Colon (tissue), 2 donors: Measurements from ENCODE around the gene VPS9D1.
"Not testable (repeated sequence)": the region's sequence is repeated elsewhere in the genome, so short reads cannot be mapped to it uniquely, and the experiment has no call there.

Experiments
- FAIRE-seq: peaks from 2 replicates; lab custom pipeline; 2012; peaks lifted over from hg19 to GRCh38; lab: Jason Lieb, UNC
- donor health status: control.
- donor health status: control.

The VPS9D1 gene

DNA sequence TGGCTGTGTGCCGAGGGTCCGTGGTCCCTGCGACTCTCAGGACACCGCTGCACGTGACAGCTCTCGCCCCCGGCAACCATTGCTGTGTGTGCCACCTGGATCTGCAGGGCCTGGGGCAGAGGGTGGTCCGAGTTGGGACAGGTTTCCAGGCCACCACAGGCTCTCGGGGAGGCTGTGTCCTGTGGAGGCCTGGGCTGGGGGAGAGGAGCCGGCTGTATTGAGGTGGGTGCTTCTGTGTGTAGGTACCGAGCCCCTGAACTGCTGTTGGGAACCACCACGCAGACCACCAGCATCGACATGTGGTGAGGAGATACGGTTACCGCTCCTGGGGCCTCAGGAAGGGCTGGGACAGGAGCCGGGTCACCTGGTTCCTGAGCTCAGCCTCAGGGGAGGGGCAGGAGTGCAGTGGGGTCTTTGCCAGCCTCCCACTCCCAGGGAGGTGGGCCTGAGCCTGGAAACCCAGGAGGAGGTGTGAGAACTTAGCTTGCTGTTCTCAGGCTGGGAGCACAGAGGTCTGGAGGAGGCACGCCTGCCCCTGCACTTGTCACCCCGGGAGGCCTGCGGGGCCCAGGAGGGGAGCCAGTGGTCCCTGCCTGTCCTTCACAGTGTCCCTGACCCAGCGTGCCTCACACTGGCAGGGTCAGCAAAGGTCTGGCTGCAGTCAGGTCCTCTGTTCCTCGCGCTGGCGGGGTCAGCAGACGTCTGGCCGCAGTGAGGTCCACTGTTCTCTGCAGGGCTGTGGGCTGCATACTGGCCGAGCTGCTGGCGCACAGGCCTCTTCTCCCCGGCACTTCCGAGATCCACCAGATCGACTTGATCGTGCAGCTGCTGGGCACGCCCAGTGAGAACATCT lies 26.5 kb downstream of the VPS9D1 start:
- FAIRE-seq: no peak

- FAIRE-seq: no peak
These were observed 27.4 kb downstream of the VPS9D1 start for GRCh38 chr16:89693289-89693731.

DNA sequence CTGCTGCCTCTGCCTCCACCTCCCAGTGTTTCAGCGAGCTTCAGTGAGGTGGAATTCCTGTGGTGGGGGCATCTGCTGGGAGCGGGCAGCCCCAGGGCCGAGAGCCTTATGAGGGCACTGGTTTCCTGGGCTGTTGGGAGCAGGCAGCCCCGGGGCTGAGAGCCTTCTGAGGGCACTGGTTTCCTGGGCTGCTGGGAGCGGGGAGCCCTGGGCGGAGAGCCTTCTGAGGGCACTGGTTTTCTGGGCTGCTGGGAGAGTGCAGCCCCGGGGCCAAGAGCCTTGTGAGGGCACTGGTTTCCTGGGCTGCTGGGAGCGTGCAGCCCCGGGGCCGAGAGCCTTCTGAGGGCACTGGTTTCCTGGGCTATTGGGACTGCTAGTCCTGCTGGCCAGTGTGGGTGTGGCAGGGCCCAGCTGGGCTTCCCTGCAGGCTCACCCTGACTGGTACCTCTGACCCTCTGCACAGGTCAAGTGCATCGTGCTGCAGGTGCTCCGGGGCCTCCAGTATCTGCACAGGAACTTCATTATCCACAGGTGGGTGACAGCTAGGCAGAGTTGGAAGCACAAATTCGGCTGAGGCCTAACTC lies 28.6 kb downstream of the VPS9D1 start:
- FAIRE-seq: no peak

DNA sequence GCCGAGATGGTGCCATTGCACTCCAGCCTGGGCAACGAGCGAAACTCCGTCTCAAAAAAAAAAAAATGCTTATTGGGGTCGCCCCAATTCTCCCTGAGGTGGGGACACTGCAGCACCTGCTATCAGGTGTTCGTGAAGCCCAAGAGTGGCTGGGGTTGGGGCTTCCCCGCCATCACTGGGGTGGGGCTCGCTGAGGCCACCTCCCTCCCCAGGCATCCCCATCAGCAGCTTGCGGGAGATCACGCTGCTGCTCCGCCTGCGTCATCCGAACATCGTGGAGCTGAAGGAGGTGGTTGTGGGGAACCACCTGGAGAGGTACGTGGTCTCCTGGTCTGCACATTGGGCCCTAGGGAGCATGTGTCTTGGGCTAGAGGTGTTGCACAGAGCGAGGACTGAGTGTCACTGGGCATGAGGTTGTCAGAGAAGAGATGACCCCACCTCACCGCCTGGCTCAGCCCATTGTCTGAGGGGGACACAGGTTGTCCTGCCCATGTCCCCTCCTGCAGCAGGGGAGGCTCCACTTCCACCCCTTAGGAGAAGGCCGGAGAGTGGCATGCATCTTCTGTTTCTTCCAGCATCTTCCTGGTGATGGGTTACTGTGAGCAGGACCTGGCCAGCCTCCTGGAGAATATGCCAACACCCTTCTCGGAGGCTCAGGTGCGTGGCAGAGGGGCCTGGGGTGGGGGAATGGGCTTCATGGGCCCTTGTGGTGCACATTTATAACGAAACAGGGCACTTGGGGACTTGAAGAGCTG lies 29.3 kb downstream of the VPS9D1 start:
- FAIRE-seq: no peak

GRCh38 chr16:89690392-89690901 lies 30.3 kb downstream of the VPS9D1 start:
- FAIRE-seq: no peak

DNA sequence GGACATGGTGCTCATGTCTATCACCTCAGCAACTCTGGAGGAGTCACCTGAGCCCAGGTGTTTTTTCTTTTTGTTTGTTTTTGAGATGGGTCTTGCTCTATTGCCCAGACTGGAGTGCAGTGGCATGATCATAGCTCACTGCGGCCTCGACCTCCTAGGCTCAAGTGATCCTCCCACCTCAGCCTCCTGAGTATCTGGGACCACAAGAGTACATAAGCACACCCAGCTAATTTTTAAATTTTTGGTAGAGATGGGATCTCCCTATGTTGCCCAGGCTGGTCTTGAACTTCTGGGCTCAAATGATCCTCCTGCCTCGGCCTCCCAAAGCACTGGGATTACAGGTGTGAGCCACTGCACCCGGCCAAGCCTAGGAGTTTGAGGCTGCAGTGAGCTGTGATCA lies 31.1 kb downstream of the VPS9D1 start:
- FAIRE-seq: not testable (repeated sequence)

DNA sequence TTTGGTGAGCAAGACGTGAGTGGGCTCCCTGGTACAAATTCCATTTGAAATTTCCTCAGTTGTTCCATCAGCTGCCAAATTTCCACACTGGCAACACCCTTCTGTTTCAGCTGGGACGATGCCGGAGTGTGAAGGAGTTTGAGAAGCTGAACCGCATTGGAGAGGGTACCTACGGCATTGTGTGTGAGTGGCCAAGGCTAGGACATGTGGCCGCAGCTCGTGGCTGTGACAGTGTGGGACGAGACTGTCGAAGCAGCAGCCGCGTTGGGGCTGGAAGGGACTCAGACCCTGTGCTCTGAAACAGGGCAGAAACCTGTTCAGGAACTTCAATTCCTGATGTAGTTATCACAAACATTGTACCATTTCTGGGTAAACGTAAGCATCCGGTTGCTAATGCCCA lies 31.6 kb downstream of the VPS9D1 start:
- no peak for FAIRE-seq

GRCh38 chr16:89688395-89688794 lies 32.3 kb downstream of the VPS9D1 start:
- FAIRE-seq: no peak

DNA sequence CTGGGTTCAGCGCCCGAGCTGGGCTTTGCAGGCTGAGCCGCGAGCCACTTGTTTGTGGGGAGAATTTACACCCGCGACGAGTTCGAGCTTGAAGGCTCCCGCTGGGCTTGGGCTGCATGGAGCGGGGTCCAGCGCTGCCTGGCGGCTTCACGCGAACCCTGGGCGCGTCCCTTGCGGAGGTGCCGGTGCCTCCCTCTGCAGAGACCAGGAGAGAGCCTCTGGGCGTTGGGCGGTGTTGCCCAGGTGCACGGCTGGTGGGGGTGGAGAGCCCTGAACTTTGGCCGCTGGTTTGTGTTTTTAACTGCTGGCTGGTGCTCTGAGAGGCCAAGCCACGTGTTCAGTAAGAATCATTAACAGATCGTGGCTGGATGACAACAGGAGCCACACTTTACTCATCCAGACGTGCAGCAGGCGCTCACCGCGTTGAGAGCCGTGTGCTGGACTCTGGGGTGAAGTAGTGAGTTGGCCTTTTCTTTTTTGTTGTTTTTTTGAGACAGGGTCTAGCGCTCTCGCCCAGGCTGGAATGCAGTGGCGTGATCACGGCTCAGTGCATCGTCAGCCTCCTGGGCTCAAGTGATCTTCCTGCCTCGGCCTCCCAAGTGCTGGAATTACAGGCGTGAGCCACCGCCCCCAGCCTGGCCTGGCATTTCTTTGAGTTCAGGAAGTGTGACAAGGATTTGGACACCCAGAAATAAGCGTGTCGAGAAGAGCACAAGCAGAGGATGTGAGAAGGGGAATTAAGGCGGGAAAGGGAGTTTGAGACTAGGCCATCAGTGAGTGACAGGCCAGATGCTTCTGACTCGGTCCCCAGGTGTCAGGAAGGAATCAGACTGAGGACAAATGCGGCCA lies 33.4 kb downstream of the VPS9D1 start:
- FAIRE-seq: no peak

- FAIRE-seq: no peak
These were observed 34.1 kb downstream of the VPS9D1 start, which contains the start of gene CDK10 for GRCh38 chr16:89686520-89687091. Gene CDK10 (plus strand): TSS chr16:89686689. CDS start chr16:89686711, 22 bp downstream.

GRCh38 chr16:89685916-89686315 lies 34.8 kb downstream of the VPS9D1 start:
- FAIRE-seq: no peak

DNA sequence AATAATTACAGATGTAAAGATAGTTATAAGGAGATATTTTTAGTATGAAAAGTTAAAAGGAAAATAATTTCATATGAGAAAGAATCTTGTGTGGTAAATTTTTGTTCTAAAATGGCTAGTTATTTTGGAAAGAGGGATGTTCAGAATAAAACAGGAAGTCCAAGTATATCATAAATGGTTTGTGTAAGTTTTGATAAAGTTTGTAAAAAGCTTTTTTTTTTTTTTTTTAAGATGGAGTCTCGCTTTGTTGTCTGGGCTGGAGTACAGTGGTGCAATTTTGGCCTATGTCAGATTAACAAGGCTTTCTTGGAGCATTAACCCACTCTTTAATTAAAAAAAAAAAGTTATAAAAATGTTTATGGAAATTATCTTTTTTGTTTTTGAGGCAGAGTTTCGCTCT lies 42.4 kb downstream of the VPS9D1 start:
- no peak for FAIRE-seq

- no peak for FAIRE-seq
These were observed 48.3 kb downstream of the VPS9D1 start for GRCh38 chr16:89672177-89672941.

GRCh38 chr16:89671565-89671964 lies 49.1 kb downstream of the VPS9D1 start:
- FAIRE-seq: not testable (repeated sequence)

DNA sequence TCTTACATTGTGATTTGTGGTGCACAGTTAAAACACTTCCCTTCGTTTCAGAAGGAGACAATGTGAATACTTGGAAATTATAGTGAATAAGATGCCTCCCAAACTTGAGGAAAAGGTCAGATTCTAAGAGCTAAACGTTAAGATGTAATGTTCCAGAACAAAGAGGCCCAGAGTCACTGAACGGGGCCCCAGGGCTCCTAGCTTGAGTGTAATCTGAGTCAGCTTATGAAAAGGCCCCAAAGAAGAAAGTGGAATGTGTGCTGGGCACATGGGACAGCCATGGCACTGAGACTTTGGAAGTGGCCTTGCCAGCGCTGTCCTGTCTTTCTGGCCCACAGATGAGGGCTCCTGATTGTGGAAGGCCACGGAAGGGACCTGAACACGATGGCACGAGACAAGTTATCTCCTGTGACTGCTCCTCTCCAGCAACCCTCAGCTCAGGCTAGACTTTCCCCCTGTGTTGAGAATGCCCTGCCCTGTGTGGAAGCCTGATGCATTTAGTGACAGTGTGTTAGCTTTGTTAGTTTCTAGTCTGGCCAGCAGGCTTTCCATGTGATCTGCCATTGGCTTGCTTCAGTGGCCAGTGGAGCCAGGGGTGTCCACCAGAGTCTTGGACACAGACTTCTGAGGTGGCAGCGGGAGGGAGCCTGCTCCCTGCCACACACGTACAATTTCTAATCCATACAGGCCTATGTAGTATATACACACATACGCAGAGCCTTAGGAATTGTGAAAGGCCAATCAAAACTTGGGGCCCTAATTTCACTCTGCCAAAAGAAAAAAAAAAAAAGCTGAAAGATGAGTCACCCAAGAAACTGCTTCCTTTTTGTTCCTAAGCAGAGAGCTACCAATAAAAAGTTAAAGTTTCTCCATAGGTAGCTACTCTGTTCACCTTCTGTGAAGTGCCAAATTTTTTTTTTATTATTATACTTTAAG lies 49.9 kb downstream of the VPS9D1 start:
- FAIRE-seq: no peak

- FAIRE-seq: no peak
These were observed 50.9 kb downstream of the VPS9D1 start for GRCh38 chr16:89669755-89670154.

GRCh38 chr16:89668790-89669158 lies 51.9 kb downstream of the VPS9D1 start:
- FAIRE-seq: no peak

GRCh38 chr16:89667633-89668032 lies 53.1 kb downstream of the VPS9D1 start:
- no peak for FAIRE-seq

DNA sequence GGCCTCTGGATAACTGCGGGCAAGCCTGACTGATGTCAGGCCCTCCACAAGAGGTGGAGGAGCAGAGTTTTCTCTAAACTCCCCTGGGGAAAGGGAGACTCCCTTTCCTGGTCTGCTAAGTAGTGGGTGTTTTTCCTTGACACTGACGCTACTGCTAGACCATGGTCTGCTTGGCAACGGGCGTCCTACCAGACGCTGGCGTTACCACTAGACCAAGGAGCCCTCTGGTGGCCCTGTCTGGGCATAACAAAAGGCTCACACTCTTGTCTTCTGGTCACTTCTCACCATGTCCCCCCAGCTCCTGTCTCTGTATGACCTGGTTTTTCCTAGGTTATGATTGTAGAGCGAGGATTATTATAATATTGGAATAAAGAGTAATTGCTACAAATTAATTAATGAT lies 53.7 kb downstream of the VPS9D1 start:
- not testable (repeated sequence) for FAIRE-seq
